Duodenal mucosa (tissue), 2 donors: ENCODE measurements around the gene SMG5.

Experiments
- H3K27ac ChIP-seq: one replicate; pipeline ENCODE4 v1.7.0; 2013; ENCODE audit warnings: low read depth, low read length
- H3K27me3 ChIP-seq, 2 donors: one replicate each; pipeline ENCODE4 v1.7.0; 2013; ENCODE audit warnings: low read length in 2 of 2, control low read depth in 1 of 2; ENCODE audit not compliant: insufficient read depth in 2 of 2, control insufficient read depth in 1 of 2
- H3K36me3 ChIP-seq, 2 donors: one replicate each; pipeline ENCODE4 v1.7.0; 2013; ENCODE audit warnings: low read length in 2 of 2, control low read depth in 1 of 2; ENCODE audit not compliant: insufficient read depth in 2 of 2, control insufficient read depth in 1 of 2
- H3K4me1 ChIP-seq, 2 donors: one replicate each; pipeline ENCODE4 v1.7.0; 2013; ENCODE audit warnings: low read length in 2 of 2, control low read depth in 1 of 2; ENCODE audit not compliant: insufficient read depth in 2 of 2, control insufficient read depth in 1 of 2
- H3K4me3 ChIP-seq, 2 donors: one replicate each; pipeline ENCODE4 v1.7.0; 2013; ENCODE audit warnings: low read length in 2 of 2, low read depth in 1 of 2
- H3K9ac ChIP-seq, 2 donors: one replicate each; pipeline ENCODE4 v1.7.0; 2013; ENCODE audit warnings: low read length in 2 of 2, low read depth in 1 of 2
- H3K9me3 ChIP-seq, 2 donors: one replicate each; pipeline ENCODE4 v1.7.0; 2013; ENCODE audit warnings: low read length in 2 of 2, control low read depth in 1 of 2; ENCODE audit not compliant: control insufficient read depth in 1 of 2

Gene SMG5

DNA sequence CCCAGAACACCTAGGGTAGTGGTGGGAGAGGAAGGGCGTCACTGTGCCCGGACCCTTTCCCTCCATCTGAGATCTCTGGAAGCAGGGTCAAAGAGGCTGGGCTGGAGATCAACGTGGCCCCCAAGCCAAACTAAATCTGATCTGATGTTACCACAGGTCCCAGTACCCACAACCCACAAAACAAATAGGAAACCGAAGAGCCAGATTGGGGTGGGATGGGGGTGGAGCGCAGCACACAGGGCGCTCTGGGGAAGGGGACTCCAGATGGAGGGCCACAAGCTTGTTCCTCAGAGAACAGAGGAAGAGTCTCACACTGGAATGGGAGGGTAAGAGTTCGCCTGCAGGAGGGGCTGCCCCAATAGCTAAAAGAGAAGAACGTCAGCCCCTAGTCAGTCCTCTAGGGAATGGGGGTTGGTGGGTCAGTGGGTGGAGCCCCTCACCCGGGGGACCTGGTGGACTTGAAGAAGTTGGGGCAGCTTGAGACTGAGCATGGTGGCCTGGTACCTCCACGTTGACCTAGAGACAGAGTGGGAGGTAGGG, 36.3 kb downstream of the SMG5 start:
- Histone ChIP-seq H3K36me3 (peaks cover 13 to 22% of the 10 kb centered on the region in 2 donors), H3K4me1 (peaks cover 7 to 25% of the 10 kb centered on the region in 2 donors), H3K4me3 (peak overlapping the region; percentile 62 to 65), H3K9ac (peak overlapping the region in 1 of 2 donors; percentile 32), H3K27ac (no peak overlapping the region), H3K27me3 (peaks cover 18 to 28% of the 10 kb centered on the region in 2 donors), H3K9me3 (no peaks in the 10 kb centered on the region)

GRCh38 chr1:156245451-156246232, 37.0 kb downstream of the SMG5 start:
- H3K4me3 ChIP-seq: peak overlapping the region; percentile 62 to 65
- peak overlapping the region; percentile 19 to 43 for H3K9ac ChIP-seq
- peaks cover 7 to 21% of the 10 kb centered on the region in 2 donors for H3K36me3 ChIP-seq
- H3K4me1 ChIP-seq: peaks cover 7 to 25% of the 10 kb centered on the region in 2 donors
- no peaks in the 10 kb centered on the region for H3K9me3 ChIP-seq
- H3K27me3 ChIP-seq: peaks cover 18 to 28% of the 10 kb centered on the region in 2 donors
- no peak overlapping the region for H3K27ac ChIP-seq

DNA sequence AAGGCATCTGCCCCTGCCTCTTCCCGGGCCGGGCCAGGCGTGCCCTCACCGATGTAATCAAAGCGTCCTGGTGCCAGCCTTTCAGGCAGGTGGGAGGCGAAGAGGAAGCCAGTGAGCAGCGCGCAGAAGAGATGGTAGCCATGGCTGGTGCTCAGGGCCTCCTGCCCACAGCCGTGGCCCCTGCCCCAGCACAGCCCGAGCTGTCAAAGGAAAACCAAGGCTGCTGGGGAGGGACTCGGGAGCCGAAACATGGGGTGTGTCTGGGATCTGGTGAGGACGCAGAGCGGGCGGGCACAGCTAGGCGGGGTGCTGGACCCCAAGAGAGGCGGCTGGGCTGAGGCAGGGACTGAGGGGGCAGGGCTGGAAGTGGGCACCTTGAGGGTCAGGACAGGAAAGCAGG, 37.9 kb downstream of the SMG5 start:
- Histone ChIP-seq H3K4me1 (peaks cover 7 to 25% of the 10 kb centered on the region in 2 donors), H3K27ac (no peak overlapping the region), H3K4me3 (peak overlapping the region in 1 of 2 donors; percentile 65), H3K27me3 (peaks cover 18 to 28% of the 10 kb centered on the region in 2 donors), H3K9me3 (no peaks in the 10 kb centered on the region), H3K9ac (no peak overlapping the region), H3K36me3 (peaks cover 4 to 17% of the 10 kb centered on the region in 2 donors)

DNA sequence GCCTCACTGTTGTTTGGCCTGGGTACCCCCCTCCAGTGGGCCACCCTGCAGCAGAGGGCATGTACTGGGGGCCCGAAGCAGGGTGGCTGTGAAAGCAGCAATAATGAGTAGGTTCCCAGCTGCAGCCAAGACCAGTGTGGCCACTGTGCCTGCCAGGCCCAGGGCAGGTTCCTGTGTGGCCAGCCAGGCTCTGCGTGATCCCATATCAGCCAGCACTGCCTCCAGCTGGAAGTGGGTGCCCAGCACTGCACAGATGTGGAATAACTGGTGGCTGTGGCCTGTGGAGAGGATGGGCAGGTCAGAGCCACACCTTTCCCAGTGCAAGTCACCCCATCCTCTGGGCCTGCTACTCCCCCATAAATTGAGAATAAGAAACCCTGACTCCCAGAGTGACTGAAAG, 38.5 kb downstream of the SMG5 start:
- Histone ChIP-seq H3K27ac (no peak overlapping the region), H3K4me3 (no peak overlapping the region), H3K4me1 (peaks cover 7 to 25% of the 10 kb centered on the region in 2 donors), H3K36me3 (peaks cover 8 to 18% of the 10 kb centered on the region in 2 donors), H3K27me3 (peaks cover 18 to 28% of the 10 kb centered on the region in 2 donors), H3K9ac (no peak overlapping the region), H3K9me3 (no peaks in the 10 kb centered on the region)

- Histone ChIP-seq H3K9me3 (no peaks in the 10 kb centered on the region), H3K4me3 (no peak overlapping the region), H3K9ac (no peak overlapping the region), H3K4me1 (peaks cover 7 to 25% of the 10 kb centered on the region in 2 donors), H3K27me3 (peaks cover 18 to 28% of the 10 kb centered on the region in 2 donors), H3K27ac (no peak overlapping the region), H3K36me3 (peaks cover 8 to 32% of the 10 kb centered on the region in 2 donors)
Measured at GRCh38 chr1:156242738-156243137, 39.9 kb downstream of the SMG5 start.

GRCh38 chr1:156241926-156242325, 40.7 kb downstream of the SMG5 start, which contains the start of gene BGLAP:
Gene BGLAP, plus strand, starts transcription at chr1:156242184. Its CDS starts 48 bp downstream, at chr1:156242232.
- Histone ChIP-seq H3K9me3 (no peaks in the 10 kb centered on the region), H3K4me1 (peaks cover 7 to 25% of the 10 kb centered on the region in 2 donors), H3K4me3 (no peak within 1 kb of the TSS), H3K27ac (peak within 1 kb of the TSS; percentile 3), H3K27me3 (peaks cover 18 to 25% of the 10 kb centered on the region in 2 donors), H3K36me3 (peaks cover 8 to 37% of the 10 kb centered on the region in 2 donors), H3K9ac (no peak within 1 kb of the TSS)

GRCh38 chr1:156241311-156241811, 41.3 kb downstream of the SMG5 start:
- H3K4me3 ChIP-seq: no peak overlapping the region
- peaks cover 16 to 20% of the 10 kb centered on the region in 2 donors for H3K27me3 ChIP-seq
- no peak overlapping the region for H3K27ac ChIP-seq
- no peaks in the 10 kb centered on the region for H3K9me3 ChIP-seq
- H3K4me1 ChIP-seq: peaks cover 7 to 20% of the 10 kb centered on the region in 2 donors
- H3K9ac ChIP-seq: no peak overlapping the region
- peaks cover 8 to 43% of the 10 kb centered on the region in 2 donors for H3K36me3 ChIP-seq

DNA sequence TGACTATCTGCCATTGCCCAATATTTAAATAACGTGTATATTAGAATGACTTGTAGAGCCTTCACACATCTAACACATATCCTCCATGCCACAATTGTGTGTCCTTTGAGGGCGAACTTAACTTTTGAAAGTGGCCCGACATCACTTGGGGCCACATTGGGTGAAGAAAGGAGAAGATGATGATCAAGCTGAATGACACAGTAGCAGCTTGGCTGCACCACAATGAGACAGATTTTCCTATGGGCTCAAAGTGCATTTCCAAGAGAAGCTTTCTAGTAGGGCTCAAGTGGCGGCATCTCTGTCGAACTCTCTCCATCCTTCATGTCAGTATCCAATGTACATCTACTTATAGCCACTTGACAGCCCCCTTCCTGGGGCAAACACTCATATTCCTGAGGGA, 44.4 kb downstream of the SMG5 start:
- H3K9me3 ChIP-seq: no peaks in the 10 kb centered on the region
- H3K4me1 ChIP-seq: no peaks in the 10 kb centered on the region
- H3K4me3 ChIP-seq: no peak overlapping the region
- H3K36me3 ChIP-seq: peaks cover 15 to 60% of the 10 kb centered on the region in 2 donors
- no peak overlapping the region for H3K9ac ChIP-seq
- no peak overlapping the region for H3K27ac ChIP-seq
- no peaks in the 10 kb centered on the region for H3K27me3 ChIP-seq

- no peaks in the 10 kb centered on the region for H3K9me3 ChIP-seq
- no peaks in the 10 kb centered on the region for H3K4me1 ChIP-seq
- no peak overlapping the region for H3K27ac ChIP-seq
- no peak overlapping the region for H3K4me3 ChIP-seq
- no peaks in the 10 kb centered on the region for H3K27me3 ChIP-seq
- H3K9ac ChIP-seq: no peak overlapping the region
- peaks cover 15 to 63% of the 10 kb centered on the region in 2 donors for H3K36me3 ChIP-seq
Measured at GRCh38 chr1:156236164-156236563, 46.5 kb downstream of the SMG5 start.
